GM18526 (cell line): ENCODE results near the gene UBL7.
A peak's percentile ranks its signal among the peaks of the same experiment; 100 is the strongest.

Experiments
- POLR2A ChIP-seq: IDR thresholded peaks from 3 replicates; pipeline ENCODE4 v1.6.1; 2011; ENCODE audit not compliant: insufficient read length; ENCODE audit errors: extremely low read depth

Gene UBL7

DNA sequence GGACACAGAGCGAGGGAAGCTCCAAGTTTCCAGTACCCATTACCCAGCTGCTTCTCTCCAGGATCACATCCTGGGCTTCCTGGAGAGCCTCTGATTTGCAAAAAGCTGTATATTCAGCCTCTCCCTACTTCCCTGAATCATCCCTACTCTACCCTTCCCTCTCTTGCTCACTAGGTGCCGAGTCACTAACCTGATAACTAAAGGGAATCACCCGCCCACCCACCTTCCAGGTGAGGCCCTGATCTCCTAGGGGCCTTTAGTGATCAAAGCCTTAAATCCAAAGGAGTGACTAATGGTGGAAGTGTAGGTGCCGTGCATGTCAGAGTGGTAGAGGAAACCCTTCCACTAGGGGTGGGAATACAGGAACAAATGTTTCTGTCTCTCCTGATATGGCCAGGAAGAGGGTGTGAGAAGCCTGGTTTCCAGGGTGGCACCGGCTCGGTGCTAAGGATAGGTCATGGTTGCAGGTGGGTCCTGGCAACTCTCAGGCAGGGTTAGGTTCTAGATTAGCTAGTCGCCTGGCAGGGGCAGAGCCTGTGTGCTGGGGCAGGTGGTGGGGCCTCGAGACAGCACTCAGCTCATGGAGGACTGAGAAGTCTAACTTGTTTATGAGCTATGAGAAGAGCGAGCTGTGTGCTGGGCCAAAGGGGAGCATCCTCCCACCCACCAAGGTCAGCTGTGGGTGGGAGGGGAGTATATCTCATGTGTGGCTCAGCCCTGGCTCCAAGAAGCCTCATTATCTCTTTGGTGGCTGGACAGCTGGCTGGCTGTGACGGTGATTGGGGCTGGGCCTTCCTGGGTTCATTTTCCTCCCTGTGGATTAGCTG, 37.3 kb downstream of the UBL7 start:
- TF ChIP-seq POLR2A = no peak

DNA sequence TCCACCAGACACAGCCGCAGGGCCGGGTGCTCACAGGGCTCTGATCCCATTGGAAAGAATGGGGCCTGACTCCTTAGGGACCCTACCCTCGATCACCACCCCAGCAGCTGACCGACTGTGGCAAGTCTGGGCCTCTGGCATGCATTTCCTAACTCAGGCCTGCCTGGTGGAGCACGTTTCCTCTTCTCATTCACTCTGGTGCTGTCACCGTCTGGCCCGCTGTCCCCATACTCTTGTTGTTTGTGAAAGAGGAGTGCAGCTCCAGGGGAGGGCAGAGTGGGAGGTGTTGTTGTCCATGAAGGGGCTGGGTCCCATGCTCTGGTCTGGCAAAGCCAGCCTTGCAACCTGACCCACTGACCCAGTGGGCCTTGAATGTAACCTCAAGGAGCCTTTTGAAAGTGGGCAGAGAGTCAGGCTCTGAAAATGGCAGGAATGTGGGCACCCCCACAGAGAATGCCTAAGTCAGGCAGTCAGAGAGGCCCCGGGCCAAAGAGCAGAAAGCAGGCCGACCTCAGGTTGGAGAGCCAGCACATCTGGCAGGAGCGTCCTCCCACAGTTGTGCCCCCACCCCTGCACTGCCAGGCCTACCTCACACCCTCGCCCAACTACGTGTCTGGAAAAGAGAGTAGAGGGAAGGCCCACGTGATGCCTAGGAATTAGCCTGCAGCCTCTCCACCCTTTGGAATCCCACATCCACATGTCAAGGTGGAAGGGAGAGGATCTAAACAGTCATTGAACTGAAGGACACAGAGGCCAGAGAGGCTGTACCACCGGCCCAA, 38.1 kb downstream of the UBL7 start:
- TF ChIP-seq POLR2A = no peak

DNA sequence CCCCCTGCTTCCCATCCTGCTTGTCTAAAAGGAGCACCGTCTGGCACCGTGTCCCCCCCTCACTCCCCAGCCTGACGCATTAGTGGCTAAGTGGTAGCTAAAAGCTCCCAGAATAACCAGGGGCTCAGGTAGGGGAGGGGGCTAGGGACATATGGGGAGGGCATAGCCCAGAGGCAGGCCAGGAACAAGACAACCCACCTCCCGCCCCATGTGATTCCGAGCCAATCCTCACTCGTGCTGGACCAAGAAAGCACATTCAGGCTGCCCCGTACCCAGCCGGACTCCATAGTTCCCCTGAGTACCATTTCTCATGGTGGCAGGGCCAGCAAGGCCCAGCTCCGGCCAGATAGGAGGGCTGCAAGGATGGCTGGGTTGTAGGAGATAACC, 38.7 kb downstream of the UBL7 start:
- TF ChIP-seq POLR2A = no peak

DNA sequence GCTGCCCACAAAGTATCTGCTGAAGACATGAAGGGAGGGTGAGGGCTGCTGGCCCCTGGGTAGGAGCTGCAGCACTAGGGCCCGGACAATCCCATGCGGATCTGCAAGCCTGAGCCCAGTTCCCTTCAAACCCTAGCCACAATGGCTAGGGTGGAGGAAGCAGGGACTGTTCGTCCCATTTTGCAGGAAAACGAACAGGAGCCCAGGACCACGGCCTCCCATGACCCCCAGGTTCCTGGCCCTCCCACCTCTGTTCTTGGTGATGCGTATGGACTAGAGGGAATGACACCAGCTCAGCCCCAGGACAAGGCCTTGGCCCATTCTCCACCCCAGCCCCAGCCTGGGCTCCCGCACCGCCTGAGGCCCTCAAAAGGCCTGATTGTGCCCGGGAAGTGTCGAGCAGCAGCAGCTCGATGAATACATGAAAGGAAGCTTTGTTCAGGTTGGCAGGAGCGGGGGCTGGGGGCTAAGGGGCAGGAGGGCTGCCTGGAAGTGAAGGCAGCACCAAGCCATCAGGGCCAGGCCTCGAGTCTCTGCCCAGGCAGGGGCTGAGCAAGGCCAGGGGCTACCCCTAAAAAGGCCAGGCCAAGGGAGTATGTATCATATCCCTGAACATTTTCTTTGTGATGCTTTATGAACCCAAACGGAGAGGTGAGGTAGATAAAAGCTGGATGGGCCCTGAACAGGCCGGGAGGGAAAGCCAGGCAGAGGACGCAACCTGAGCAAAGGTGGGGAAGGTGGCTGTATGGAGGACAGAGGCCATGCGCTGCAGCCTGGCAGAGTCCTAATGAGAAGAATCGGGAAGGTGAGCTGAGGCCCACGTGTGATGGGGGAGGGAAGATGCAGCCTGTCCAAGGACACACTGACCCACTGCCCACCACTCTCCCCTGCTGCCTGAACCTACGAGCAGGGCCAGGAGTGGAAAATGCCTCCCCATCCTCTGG, 39.4 kb downstream of the UBL7 start:
- no peak for TF ChIP-seq POLR2A

DNA sequence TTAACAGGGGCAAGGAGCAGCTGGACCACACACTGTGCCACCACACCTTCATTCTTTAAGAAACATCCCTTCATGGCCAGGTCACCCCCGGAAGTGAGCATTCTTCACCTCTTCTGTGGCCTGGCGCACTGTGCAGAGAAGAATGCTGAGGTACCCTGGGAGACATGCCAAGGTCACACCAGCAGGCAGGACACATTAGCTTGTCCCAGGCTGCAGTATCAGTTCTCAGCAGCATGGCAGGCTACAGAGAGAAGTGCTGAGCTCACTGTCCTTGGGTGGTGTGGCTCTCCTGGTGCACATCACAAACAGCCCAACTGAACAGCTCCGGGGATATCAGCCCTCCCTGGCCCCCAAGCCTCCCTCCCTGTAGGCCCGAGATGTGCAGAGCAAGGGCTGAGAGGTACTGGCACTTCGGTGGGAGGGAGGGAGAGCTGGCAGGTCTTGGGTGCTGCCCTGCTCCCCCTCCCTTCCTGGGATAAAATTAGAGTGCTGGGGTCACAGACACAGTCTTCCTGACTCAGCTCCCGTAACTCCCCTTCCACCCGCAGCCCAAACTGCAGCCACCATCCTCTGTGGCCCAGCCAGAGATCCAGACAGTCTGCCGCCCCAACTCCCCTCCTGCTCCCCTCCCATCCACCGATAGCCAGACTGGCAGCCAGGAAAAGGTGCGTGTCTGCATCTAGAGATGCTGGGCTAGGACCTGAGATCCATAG, 40.6 kb downstream of the UBL7 start:
- TF ChIP-seq POLR2A = no peak

DNA sequence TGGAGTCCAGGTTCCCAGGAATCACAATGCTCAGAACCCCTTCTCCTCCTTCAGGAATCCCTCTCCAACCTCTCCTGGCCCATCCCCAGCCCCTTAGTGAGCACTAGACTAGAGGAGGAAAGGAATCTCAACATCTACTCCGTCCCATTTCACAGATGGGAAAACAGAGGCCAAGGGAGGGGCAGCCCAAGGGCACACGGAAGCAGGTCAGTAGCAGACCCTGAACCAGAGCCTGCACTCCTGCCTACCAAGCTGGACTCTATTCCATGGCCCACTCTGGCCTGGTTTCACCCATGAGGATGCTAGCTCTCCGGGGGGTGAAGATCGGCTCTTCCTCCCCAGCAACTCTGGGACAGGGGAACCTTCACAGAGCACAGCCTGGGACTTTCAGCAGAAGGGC, 41.5 kb downstream of the UBL7 start:
- no peak for TF ChIP-seq POLR2A

- no peak for TF ChIP-seq POLR2A
Observed at GRCh38 chr15:74418575-74419338, 42.2 kb downstream of the UBL7 start.

DNA sequence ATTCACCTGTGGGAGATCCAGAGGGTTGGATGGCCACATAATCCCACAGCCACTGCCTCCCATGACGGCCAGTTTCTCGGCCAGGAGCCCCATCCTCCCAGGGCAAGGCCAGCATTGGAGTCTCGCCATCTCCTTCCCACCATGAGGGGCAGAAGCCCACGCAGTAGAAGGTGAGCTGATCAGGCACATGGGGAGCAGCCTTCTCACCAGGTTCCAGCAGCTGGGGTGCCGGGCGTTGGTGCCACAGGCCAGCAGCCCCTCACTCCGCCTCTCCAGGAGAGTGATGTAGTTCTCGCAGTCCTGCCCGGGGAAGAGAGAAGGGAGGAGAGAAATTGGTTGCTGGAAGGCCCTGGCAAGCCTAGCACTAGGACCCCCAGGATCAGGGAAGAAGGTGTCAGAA, 43.3 kb downstream of the UBL7 start:
- peak; percentile 17 for TF ChIP-seq POLR2A

DNA sequence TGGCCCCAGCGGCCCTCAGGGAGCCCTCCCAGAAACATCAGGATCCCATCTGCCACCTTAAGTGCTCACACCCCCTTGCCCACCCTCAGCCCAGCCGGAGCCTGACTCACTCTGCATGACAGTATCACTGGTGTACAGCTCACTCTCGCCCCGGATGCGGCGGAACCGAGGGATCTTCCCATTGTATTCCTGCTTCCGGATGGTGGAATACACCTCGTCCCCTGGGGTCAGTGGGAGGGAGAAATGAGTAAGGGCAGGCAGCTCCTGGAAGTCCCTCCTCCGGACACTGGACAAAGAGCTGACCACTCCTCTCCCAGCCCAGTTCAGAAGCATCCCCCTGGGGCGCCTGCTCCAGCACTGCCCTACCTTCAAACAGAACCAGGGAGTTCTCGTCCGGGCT, 43.7 kb downstream of the UBL7 start:
- TF ChIP-seq POLR2A = no peak

DNA sequence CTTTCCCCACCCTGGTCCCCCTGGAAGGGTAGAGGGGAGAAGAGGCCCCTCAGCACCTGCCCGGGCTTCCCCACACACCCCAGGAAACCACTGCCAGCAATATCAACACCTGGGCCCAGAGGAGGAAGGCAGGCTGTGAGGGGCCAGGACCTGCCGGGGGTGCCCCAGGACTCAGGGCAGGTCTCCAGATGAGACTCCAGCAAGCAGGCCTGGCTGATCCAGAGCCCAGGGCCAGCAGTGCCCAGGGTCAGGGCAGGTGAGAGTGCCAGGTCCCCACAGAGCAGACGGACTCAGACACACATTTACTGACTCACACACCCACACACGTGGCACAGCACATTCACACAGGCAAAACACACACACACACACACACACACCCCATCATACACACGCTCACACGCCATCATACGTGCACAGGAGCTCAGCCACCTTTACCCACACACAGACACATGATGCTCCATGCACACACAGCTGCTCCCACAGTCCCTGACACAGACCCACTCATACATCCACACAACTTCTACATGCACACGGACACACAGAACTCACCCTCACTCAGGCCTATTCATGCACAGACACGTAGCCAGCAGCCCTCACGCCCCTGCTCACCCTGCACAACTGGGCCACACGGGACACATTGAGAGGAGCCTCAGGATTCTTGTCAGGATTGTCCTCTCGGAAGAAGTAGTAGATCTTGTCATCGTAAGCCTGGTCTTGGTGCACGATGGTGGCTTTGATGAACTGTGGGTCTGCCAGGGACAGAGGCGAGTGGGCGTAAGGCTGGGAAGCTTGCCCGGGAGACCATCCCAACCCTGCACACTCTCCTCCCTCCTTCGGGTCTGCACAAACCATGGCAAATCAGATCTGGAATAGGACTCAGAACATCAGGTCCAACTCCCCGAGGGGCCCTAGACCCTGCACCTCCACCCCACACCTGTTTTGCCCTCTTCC, 44.7 kb downstream of the UBL7 start:
- TF ChIP-seq POLR2A = no peak

- TF ChIP-seq POLR2A = no peak
Observed at GRCh38 chr15:74414603-74415338, 46.2 kb downstream of the UBL7 start.

DNA sequence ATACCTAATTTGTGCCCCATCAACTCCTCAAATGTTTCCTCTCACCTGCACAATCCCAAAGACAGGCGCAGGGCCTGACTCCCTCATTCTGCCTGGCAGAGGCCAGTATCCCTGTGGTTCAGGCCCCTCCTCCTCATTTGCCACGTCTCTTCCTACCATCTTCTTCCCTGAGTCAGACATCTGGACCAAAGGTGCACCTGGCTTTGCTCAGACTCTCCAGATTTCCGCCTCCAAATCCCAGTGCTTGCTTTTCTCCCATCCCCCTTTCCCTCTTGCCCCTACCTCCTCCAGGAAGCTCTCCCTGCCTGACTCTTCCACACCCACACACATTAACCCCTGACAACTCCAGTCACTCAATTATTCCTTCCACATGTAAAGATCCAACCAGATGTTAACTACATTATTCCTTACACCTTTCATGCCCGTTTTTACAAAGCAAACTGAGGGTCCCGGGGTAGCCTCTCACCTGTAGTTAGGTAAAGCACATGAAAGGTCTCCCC, 46.8 kb downstream of the UBL7 start:
- no peak for TF ChIP-seq POLR2A
